ENCODE data around the gene PCID2. TPM values are rescaled to one million over a fixed set of nuclear protein-coding genes. Genes with fewer than 3 reads are reported as not detected.

PCID2 gene
- polyA plus RNA-seq, 1 experiment: 107 TPM

DNA sequence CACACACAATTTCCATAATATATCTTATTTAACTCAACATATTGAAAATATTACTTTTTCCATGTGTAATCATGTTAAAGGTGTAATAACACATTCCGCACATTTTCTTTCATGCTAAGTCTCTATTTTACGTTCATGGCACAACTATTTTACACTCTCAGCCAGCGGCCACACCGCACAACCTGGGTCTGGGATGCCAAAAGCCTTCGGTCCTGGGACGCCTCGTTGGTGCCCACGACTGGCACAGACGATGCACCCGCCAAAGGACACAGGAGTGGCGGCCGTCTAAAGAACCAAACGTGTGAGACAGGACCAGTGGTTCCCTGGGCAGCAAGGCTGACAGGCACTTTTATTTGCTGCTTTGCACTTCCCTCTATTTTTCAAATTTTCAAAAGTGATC, 60.1 kb downstream of the PCID2 start:
- H3K4me3 ChIP-seq (ENCODE audit: low read depth, low read length): no peak overlapping the region
- ChIA-PET POLR2A (no interaction called here), CTCF (no interaction called here)
- H3K27me3 ChIP-seq (ENCODE audit: control insufficient read depth, insufficient read depth, low read length): peaks cover 3% of the 10 kb centered on the region
- H3K27ac ChIP-seq (ENCODE audit: low read depth, low read length): no peak overlapping the region
- no peak for DNase-seq (ENCODE audit: low read depth, low spot score)
- TF ChIP-seq, protein P1, sequence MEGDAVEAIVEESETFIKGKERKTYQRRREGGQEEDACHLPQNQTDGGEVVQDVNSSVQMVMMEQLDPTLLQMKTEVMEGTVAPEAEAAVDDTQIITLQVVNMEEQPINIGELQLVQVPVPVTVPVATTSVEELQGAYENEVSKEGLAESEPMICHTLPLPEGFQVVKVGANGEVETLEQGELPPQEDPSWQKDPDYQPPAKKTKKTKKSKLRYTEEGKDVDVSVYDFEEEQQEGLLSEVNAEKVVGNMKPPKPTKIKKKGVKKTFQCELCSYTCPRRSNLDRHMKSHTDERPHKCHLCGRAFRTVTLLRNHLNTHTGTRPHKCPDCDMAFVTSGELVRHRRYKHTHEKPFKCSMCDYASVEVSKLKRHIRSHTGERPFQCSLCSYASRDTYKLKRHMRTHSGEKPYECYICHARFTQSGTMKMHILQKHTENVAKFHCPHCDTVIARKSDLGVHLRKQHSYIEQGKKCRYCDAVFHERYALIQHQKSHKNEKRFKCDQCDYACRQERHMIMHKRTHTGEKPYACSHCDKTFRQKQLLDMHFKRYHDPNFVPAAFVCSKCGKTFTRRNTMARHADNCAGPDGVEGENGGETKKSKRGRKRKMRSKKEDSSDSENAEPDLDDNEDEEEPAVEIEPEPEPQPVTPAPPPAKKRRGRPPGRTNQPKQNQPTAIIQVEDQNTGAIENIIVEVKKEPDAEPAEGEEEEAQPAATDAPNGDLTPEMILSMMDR (IDR thresholded peaks at IDR 0.05; ENCODE audit: low read depth, low read length): no peak
- no peaks in the 10 kb centered on the region; the same call in 1 of the 2 replicates for H3K9me3 ChIP-seq (ENCODE audit: control insufficient read depth, insufficient read depth, low read length)

DNA sequence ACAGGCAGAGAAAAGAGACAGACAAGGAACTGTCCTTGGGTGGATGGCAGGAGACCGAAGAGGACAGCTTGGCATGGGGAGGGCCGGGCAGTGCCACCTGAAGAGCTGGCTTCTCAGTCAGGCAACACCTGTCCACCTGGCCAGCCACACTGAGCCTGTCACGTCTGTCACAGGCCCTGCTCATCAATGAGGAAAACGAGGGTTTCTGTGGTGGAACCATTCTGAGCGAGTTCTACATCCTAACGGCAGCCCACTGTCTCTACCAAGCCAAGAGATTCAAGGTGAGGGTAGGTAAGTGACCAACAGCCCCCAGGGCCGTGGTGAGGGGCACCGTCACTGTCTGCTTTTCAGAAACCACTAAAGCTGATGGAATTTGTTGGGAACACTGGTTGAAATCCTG, 61.3 kb downstream of the PCID2 start:
- no peak overlapping the region for H3K27ac ChIP-seq (ENCODE audit: low read depth, low read length)
- TF ChIP-seq, protein P1 (IDR thresholded peaks at IDR 0.05; ENCODE audit: low read depth, low read length): no peak
- no peak overlapping the region for H3K4me3 ChIP-seq (ENCODE audit: low read depth, low read length)
- no peaks in the 10 kb centered on the region; the same call in 1 of the 2 replicates for H3K9me3 ChIP-seq (ENCODE audit: control insufficient read depth, insufficient read depth, low read length)
- POLR2A ChIA-PET: no interaction called here
- peaks cover 3% of the 10 kb centered on the region for H3K27me3 ChIP-seq (ENCODE audit: control insufficient read depth, insufficient read depth, low read length)
- CTCF ChIA-PET: no interaction called here
- no peak for DNase-seq (ENCODE audit: low read depth, low spot score)

DNA sequence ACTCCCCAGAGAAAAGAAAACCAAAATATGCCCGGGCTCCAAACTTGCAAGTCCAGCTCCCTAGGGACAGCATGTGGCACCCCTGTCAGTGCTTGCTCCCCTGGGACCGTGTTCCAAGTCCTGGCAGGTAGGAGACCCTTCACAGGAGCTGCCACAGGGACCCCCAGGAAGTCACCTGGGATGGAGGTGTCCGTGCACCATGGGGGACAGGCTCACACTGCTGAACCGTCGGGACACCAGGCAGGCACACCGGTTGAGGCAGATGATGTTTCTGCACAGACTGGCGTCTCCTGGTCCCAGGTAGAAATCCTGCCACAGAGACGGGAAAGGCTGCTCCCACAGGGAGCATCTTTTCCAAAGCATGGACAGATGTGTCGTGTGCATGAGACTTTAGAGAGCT, 61.7 kb downstream of the PCID2 start:
- H3K9me3 ChIP-seq (ENCODE audit: control insufficient read depth, insufficient read depth, low read length): no peaks in the 10 kb centered on the region; the same call in 1 of the 2 replicates
- H3K27me3 ChIP-seq (ENCODE audit: control insufficient read depth, insufficient read depth, low read length): peaks cover 3% of the 10 kb centered on the region
- TF ChIP-seq, protein P1 (IDR thresholded peaks at IDR 0.05; ENCODE audit: low read depth, low read length): no peak
- ChIA-PET CTCF (no interaction called here), POLR2A (no interaction called here)
- no peak overlapping the region for H3K27ac ChIP-seq (ENCODE audit: low read depth, low read length)
- no peak overlapping the region for H3K4me3 ChIP-seq (ENCODE audit: low read depth, low read length)
- DNase-seq (ENCODE audit: low read depth, low spot score): no peak

DNA sequence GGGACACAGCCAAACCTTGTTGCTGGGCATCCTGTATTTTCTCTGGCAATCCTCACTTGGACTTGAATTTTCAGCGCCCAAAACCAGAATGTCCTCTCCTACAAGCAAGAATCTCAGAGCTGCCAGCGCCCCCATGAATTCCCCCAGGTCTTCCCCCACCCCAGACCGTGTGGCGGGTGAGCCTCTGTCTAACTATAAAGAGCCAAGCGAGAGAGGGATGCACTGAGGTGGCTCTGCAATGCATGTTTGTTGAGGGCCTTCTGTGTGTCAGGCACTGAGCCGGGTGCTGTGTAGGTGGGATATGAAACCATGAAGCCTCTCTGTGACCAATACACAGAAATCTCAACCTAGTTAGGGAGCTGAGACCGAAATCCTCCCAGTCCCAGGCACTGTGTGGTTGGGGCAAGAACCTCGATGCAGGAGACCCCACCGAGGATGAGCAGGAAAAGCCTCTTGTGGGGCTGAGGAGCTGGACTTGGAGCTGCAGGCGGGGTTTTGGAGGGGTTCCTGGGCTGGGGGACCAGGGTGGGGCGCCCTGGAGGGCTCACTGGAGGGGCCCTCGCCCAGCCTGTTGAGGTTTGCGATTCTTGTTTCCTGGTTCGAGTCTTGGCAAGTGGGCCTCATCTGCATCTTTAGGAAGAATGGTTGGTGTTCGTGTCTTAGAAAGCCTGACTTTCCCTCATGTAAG, 62.4 kb downstream of the PCID2 start:
- H3K4me3 ChIP-seq (ENCODE audit: low read depth, low read length): no peak overlapping the region
- ChIA-PET POLR2A (no interaction called here), CTCF (no interaction called here)
- H3K27ac ChIP-seq (ENCODE audit: low read depth, low read length): no peak overlapping the region
- no peaks in the 10 kb centered on the region; the same call in 1 of the 2 replicates for H3K9me3 ChIP-seq (ENCODE audit: control insufficient read depth, insufficient read depth, low read length)
- DNase-seq (ENCODE audit: low read depth, low spot score): no peak
- TF ChIP-seq, protein P1 (IDR thresholded peaks at IDR 0.05; ENCODE audit: low read depth, low read length): no peak
- H3K27me3 ChIP-seq (ENCODE audit: control insufficient read depth, insufficient read depth, low read length): peaks cover 3% of the 10 kb centered on the region

DNA sequence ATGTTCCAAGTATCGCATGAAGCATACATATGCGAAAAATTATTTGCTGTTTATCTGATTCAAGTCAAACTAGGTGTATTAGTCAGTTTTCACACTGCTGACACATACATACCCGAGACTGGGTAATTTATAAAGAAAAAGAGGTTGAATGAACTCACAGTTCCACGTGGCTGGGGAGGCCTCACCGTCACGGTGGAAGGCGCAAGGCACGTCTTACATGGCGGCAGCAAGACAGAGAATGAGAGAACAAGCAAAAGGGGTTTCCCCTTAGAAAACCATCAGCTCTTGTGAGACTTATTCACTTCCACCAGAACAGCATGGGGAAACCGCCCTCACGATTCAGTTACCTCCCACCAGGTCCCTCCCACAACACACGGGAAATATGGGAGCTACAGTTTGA, 63.0 kb downstream of the PCID2 start:
- ChIA-PET CTCF (no interaction called here), POLR2A (no interaction called here)
- DNase-seq (ENCODE audit: low read depth, low spot score): no peak

More for the DNA sequence above, 63.0 kb downstream of the PCID2 start:
- no peaks in the 10 kb centered on the region; the same call in 1 of the 2 replicates for H3K9me3 ChIP-seq (ENCODE audit: control insufficient read depth, insufficient read depth, low read length)
- no peak overlapping the region for H3K4me3 ChIP-seq (ENCODE audit: low read depth, low read length)
- H3K27me3 ChIP-seq (ENCODE audit: control insufficient read depth, insufficient read depth, low read length): peaks cover 3% of the 10 kb centered on the region
- no peak overlapping the region for H3K27ac ChIP-seq (ENCODE audit: low read depth, low read length)
- TF ChIP-seq, protein P1 (IDR thresholded peaks at IDR 0.05; ENCODE audit: low read depth, low read length): no peak
